ENCODE results near the gene TDRD15.

- TF ChIP-seq CTCF (IDR thresholded peaks at IDR 0.05) (no peak), POLR2A (IDR thresholded peaks at IDR 0.05) (no peak)
These were observed 58.2 kb downstream of the TDRD15 start for GRCh38 chr2:21181957-21182356.

All from thyroid gland (tissue), 4 donors.